GM12874 (cell line): ENCODE measurements around the gene KLHL21.

Experiments used
- TF ChIP-seq, protein P1 (sequence below): IDR thresholded peaks from 2 replicates; pipeline ENCODE4 v1.5.1; 2011; ENCODE audit warnings: low read depth, mild to moderate bottlenecking, control low read depth, low read length, moderate library complexity; ENCODE audit not compliant: insufficient read depth

Gene KLHL21

DNA sequence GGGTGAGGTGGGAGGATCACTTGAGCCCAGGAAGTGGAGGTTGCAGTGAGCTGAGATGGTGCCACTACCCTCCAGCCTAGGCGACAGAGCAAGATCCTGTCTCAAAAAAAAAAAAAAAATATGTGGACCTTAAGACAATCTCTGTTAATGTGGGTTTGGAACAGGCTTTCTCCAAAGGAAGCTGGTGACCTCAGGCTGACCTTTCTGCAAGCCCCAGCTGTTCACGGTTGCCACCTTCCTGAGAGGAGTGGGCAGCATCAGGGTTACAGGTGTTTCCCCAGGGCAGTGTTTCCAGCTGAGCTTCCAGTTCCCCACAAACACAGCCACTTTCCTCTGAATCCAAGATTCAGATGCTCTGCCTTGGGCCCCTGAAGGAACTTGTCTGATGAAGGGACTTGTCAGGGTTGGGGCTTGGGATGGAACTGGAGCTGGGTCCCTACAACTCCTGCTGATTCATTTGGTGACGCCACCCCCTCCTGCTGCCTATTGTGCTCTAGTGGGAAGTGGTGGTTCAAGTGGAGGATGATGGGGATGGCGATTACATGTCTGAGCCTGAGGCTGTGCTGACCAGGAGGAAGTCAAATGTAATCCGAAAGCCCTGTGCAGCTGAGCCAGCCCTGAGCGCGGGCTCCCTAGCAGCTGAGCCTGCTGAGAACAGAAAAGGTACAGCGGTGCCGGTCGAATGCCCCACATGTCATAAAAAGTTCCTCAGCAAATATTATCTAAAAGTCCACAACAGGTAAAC lies 20.9 kb downstream of the KLHL21 start:
- TF ChIP-seq, protein P1, sequence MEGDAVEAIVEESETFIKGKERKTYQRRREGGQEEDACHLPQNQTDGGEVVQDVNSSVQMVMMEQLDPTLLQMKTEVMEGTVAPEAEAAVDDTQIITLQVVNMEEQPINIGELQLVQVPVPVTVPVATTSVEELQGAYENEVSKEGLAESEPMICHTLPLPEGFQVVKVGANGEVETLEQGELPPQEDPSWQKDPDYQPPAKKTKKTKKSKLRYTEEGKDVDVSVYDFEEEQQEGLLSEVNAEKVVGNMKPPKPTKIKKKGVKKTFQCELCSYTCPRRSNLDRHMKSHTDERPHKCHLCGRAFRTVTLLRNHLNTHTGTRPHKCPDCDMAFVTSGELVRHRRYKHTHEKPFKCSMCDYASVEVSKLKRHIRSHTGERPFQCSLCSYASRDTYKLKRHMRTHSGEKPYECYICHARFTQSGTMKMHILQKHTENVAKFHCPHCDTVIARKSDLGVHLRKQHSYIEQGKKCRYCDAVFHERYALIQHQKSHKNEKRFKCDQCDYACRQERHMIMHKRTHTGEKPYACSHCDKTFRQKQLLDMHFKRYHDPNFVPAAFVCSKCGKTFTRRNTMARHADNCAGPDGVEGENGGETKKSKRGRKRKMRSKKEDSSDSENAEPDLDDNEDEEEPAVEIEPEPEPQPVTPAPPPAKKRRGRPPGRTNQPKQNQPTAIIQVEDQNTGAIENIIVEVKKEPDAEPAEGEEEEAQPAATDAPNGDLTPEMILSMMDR = no peak

DNA sequence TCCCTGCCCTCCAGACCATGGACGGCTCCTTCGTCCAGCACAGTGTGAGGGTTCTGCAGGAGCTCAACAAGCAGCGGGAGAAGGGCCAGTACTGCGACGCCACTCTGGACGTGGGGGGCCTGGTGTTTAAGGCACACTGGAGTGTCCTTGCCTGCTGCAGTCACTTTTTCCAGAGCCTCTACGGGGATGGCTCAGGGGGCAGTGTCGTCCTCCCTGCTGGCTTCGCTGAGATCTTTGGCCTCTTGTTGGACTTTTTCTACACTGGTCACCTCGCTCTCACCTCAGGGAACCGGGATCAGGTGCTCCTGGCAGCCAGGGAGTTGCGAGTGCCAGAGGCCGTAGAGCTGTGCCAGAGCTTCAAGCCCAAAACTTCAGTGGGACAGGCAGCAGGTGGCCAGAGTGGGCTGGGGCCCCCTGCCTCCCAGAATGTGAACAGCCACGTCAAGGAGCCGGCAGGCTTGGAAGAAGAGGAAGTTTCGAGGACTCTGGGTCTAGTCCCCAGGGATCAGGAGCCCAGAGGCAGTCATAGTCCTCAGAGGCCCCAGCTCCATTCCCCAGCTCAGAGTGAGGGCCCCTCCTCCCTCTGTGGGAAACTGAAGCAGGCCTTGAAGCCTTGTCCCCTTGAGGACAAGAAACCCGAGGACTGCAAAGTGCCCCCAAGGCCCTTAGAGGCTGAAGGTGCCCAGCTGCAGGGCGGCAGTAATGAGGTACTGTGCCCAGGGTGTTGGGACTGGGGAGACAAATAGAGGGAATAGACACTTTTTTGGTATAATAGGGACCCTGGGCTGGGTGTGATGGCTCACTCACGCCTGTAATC lies 21.9 kb downstream of the KLHL21 start:
- TF ChIP-seq, protein P1 = no peak

DNA sequence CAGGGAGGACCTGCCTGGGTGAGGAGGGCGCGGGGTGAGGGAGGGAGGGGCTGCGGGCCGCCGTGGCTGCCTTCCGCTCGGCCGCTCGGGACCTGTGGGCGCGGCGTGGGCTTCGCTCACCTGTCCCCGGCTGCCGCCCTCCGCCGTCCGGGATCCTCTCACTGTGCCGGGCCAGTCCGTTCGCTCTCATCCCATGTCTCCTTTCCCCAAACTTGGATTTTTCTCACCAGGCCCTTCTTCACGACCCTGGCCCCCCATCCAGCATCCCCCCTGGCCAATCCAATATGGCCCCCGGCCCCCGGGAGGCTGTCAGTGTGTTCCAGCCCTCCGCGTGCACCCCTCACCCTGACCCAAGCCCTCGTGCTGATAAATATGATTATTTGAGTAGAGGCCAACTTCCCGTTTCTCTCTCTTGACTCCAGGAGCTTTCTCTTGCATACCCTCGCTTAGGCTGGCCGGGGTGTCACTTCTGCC lies 22.5 kb downstream of the KLHL21 start:
- TF ChIP-seq, protein P1 = no peak

DNA sequence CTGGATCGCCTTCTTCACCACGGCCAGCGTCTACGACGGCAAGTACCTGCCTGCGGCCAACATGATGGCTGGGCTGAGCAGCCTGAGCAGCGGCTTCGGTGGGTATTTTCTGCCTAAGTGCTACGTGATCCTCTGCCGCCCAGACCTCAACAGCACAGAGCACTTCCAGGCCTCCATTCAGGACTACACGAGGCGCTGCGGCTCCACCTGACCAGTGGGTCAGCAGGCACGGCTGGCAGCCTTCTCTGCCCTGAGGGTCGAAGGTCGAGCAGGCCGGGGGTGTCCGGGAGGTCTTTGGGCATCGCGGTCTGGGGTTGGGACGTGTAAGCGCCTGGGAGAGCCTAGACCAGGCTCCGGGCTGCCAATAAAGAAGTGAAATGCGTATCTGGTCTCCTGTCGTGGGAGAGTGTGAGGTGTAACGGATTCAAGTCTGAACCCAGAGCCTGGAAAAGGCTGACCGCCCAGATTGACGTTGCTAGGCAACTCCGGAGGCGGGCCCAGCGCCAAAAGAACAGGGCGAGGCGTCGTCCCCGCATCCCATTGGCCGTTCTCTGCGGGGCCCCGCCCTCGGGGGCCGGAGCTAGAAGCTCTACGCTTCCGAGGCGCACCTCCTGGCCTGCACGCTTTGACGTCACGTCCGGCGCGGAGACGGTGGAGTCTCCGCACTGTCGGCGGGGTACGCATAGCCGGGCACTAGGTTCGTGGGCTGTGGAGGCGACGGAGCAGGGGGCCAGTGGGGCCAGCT lies 23.1 kb downstream of the KLHL21 start, which contains the start of gene ZBTB48:
Gene ZBTB48 (plus strand): TSS at position 621 of the 745 bp plus-strand sequence. CDS start 616 bp downstream, outside the sequence.
- TF ChIP-seq, protein P1 = no peak

DNA sequence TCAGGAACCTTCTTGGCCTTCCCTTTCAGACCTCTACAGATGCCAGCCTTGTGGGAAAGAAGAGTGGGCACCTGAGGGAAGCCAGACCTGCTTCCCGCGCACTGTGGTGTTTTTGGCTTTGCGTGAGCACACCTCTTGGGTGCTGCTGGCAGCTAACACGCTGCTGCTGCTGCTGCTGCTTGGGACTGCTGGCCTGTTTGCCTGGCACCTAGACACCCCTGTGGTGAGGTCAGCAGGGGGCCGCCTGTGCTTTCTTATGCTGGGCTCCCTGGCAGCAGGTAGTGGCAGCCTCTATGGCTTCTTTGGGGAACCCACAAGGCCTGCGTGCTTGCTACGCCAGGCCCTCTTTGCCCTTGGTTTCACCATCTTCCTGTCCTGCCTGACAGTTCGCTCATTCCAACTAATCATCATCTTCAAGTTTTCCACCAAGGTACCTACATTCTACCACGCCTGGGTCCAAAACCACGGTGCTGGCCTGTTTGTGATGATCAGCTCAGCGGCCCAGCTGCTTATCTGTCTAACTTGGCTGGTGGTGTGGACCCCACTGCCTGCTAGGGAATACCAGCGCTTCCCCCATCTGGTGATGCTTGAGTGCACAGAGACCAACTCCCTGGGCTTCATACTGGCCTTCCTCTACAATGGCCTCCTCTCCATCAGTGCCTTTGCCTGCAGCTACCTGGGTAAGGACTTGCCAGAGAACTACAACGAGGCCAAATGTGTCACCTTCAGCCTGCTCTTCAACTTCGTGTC lies 23.9 kb downstream of the KLHL21 start:
- TF ChIP-seq, protein P1 = no peak

DNA sequence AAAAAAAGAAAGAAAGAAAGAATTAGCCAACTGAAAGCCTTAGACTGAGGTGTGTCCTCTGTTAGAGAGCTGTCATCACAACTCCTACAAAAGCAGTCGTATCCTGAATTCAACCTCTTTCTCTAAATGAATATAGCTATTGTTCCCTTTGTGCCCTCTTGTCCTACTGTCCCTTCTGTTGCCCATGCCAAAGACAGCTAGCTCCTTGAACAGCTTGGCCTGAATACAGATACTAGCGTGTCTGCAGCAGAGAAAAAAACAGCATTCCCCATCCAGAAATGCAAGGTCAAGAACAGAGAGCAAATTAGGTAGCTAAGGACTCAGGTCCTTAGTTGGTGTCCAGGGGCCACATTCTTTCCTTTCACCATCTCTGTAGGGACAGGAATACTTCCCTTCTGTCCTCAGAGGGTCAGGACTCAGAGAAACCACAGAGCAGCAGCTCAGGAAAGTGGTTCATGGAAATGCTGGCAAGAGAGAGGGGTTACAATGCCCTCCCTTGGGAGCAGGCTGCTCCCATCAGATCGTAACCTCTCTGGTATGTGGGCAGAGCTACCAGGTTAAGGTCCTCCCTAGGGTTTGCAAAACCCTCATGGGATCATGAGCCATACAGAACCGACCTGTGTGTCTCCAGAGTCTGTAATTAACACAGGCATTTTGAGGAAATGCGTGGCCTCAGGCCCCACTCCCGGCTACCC lies 24.7 kb downstream of the KLHL21 start:
- TF ChIP-seq, protein P1 = no peak
